Lower lobe of right lung (tissue), 2 donors: ENCODE measurements around the gene CADM1. TPM values are rescaled to one million over a fixed set of nuclear protein-coding genes. Genes with fewer than 3 reads are reported as not detected.

Experiments used
- ATAC-seq, 2 donors: fragments of 200-7000 bp; cut with Tn5 transposase; one replicate each; pipeline ENCODE4 v1.9.1; 2020 to 2022; ENCODE audit warnings: mild to moderate bottlenecking in 2 of 2, moderate library complexity in 2 of 2
- DNase-seq: peaks from one replicate; pipeline ENCODE4 v3.0.0-alpha.2; 2020
- H3K27ac ChIP-seq: fragments of 200-600 bp; one replicate; pipeline ENCODE4 v1.8.0; 2022
- H3K27me3 ChIP-seq: fragments of 200-600 bp; one replicate; pipeline ENCODE4 v1.8.0; 2022; ENCODE audit warnings: low read depth
- H3K36me3 ChIP-seq: fragments of 200-600 bp; one replicate; pipeline ENCODE4 v1.8.0; 2022; ENCODE audit warnings: mild to moderate bottlenecking
- H3K4me1 ChIP-seq: fragments of 200-600 bp; one replicate; pipeline ENCODE4 v1.8.0; 2022
- H3K4me3 ChIP-seq: fragments of 200-600 bp; one replicate; pipeline ENCODE4 v1.8.0; 2022; ENCODE audit warnings: mild to moderate bottlenecking
- H3K9me3 ChIP-seq: fragments of 200-600 bp; one replicate; pipeline ENCODE4 v1.8.0; 2022
- CTCF ChIP-seq: fragments of 200-600 bp; IDR thresholded peaks from one replicate; pipeline ENCODE4 v1.8.0; 2022; ENCODE audit warnings: antibody characterized with exemption, mild to moderate bottlenecking
- intact Hi-C: fragments of 100-400 bp; cut with DNase I; formaldehyde crosslinking; loops from one replicate; pipeline ENCODE4 v1.11.0; 2022
- long read RNA-seq: library from polyadenylated mRNA; unstranded; transcript quantifications from one replicate; pipeline ENCODE4 v2.0.0, GENCODE V29; 2021
- total RNA-seq: library from RNA; stranded (reverse); fragmentation: NEBNext Ultra II Directional; extraction: Animal tissue kit (Norgen Biotek cat#: 25700); gene quantifications from one replicate; pipeline ENCODE4 v1.2.1, GENCODE V29; 2021
- donor health status: DM: no; HTN: yes; CAD: no; lungs with severe emphysema.

CADM1 gene
- 149 TPM for total RNA-seq
- long read RNA-seq, transcript CADM1-222 (10 exons, 1,246 nt): major isoform, 8 of 103 reads
- long read RNA-seq, partial matches to known transcripts: 55 of 103 reads
- long read RNA-seq, other reads (novel, unspliced or antisense): 35 of 103 reads

GRCh38 chr11:115504276-115505158 lies at the start of gene CADM1:
CADM1 (minus strand) TSS chr11:115504415.
- H3K9me3 ChIP-seq: no peaks in the 10 kb centered on the region
- no peaks in the 10 kb centered on the region for H3K36me3 ChIP-seq
- DNase-seq: peak; percentile 96
- peak within 1 kb of the TSS; percentile 63 for H3K4me3 ChIP-seq
- intact Hi-C loops: loop anchor here (5.0 kb wide), 1 partner anchor 172 kb away; no protein-coding TSS in a partner anchor
- ATAC-seq: peak; percentile 95 to 97
- TF ChIP-seq CTCF: peak; percentile 54
- peaks cover 11% of the 10 kb centered on the region for H3K27me3 ChIP-seq
- peak within 1 kb of the TSS; percentile 74 for H3K27ac ChIP-seq
- H3K4me1 ChIP-seq: peaks cover 28% of the 10 kb centered on the region

- no peaks in the 10 kb centered on the region for H3K9me3 ChIP-seq
- TF ChIP-seq CTCF: no peak
- H3K36me3 ChIP-seq: no peaks in the 10 kb centered on the region
- DNase-seq: no peak
- intact Hi-C loops: no loop called here
- H3K27me3 ChIP-seq: no peaks in the 10 kb centered on the region
- ATAC-seq: no peak
- no peak overlapping the region for H3K4me3 ChIP-seq
- H3K4me1 ChIP-seq: no peaks in the 10 kb centered on the region
- no peak overlapping the region for H3K27ac ChIP-seq
Observed at GRCh38 chr11:115552773-115553438, 48.7 kb upstream of the CADM1 start.

- Histone ChIP-seq H3K27me3 (no peaks in the 10 kb centered on the region), H3K9me3 (no peaks in the 10 kb centered on the region), H3K4me1 (no peaks in the 10 kb centered on the region), H3K4me3 (no peak overlapping the region), H3K36me3 (no peaks in the 10 kb centered on the region), H3K27ac (no peak overlapping the region)
- TF ChIP-seq CTCF: no peak
- no peak for ATAC-seq
- intact Hi-C loops: no loop called here
- DNase-seq: no peak
Observed at GRCh38 chr11:115552151-115552772, 48.0 kb upstream of the CADM1 start.

GRCh38 chr11:115550291-115551059 lies 46.3 kb upstream of the CADM1 start:
- Histone ChIP-seq H3K27me3 (no peaks in the 10 kb centered on the region), H3K9me3 (no peaks in the 10 kb centered on the region), H3K4me3 (no peak overlapping the region), H3K36me3 (no peaks in the 10 kb centered on the region), H3K4me1 (no peaks in the 10 kb centered on the region), H3K27ac (no peak overlapping the region)
- ATAC-seq: peak; percentile 82 to 92
- DNase-seq: no peak
- intact Hi-C loops: no loop called here
- no peak for TF ChIP-seq CTCF
